ENCODE results near the gene OPRM1. TPM values are rescaled to one million over a fixed set of nuclear protein-coding genes. Genes with fewer than 3 reads are reported as not detected.

OPRM1 gene
- total RNA-seq, 2 donors from 2014 or later: not detected

DNA sequence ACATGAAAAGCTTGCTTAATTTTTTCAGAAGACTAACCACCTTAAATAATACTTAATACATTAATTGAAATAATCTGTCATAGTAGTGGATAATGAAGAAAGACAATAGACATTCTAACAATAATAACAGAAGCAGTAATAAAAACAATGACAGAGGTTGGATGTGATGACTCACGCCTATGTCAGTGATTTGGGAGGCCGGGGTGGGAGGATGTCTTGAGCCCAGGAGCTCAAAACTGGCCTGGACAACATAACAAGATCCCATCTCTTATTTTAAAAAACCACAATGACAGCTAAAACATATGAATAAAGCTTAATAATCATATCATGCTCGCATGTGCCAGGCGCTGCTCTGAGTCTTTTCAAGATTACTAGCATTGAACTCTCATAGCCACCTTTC, 212.1 kb downstream of the OPRM1 start:
- intact Hi-C loops (cut with DNase I): no loop called here
- no peak for DNase-seq (ENCODE audit: low spot score)

DNA sequence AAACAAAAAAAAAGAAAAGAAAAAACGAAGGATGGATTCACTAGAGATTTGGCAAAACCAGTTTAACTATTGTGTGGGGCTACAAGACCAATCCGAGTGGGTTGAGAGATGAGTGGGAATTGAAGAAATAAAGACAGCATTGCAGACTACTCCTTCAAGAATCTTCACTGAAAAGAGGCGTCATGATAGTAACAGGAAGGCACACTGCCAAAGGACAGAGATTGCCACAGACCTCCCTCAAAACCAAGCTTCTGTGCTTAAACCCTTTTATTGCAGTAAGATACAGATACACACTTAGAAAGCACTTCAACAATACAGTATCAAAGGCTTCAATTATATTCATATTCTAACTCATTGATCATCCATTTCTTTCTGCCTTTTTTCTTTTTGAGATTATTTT, 213.6 kb downstream of the OPRM1 start:
- intact Hi-C loops (cut with DNase I): no loop called here
- no peak for DNase-seq (ENCODE audit: low spot score)

DNA sequence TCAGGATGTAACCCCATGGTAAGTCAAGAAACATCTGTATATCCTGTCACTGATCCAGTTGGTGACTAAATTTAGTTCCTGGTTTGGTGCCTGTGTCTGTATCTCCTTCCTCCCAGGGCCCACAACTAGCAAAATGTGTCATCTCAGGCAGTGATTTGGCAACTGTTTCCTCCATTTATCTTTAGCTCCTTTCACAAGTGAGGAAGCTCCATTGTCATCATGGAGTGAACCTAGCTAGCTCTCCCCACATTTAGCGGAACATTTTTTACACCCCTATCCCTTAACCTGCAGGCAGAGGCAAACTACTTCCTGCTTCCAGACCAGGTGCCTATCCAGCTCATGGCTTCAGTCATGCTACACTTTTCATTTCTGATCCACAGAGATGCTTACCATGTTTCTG, 218.0 kb downstream of the OPRM1 start:
- no peak for DNase-seq (ENCODE audit: low spot score)
- intact Hi-C loops (cut with DNase I): no loop called here

DNA sequence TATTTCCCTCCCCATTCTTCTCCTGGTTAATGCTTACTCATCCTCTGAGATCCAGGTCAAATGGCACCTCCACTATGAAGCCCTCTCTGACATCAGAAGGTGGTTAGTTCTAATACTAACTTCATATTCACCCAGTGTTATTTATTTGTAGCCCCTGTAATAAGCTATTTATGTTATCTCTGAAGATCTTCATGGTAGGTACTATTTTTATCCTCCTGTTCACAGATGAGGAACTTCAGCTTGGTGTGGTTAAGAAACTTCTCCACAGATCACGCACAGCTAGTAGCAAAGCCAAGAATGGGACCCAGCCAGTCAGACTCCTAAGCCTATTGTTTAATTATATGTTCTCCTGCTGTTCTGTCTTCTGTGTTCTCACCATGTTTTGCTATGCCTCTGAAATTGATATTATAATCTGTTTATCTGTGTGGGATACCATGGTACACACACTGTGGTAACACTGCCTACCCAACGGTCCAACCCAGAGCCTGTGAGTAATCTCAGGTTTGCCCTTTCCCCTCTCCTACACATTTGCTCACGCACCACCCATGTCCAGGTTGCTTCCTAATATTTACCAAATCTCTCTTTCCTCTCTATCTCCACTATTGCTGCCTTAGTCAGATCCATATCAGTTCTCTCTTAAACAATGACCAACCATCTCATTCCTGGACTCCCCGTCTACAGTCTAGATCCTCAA, 219.2 kb downstream of the OPRM1 start:
- intact Hi-C loops (cut with DNase I): no loop called here
- DNase-seq (ENCODE audit: low spot score): no peak

DNA sequence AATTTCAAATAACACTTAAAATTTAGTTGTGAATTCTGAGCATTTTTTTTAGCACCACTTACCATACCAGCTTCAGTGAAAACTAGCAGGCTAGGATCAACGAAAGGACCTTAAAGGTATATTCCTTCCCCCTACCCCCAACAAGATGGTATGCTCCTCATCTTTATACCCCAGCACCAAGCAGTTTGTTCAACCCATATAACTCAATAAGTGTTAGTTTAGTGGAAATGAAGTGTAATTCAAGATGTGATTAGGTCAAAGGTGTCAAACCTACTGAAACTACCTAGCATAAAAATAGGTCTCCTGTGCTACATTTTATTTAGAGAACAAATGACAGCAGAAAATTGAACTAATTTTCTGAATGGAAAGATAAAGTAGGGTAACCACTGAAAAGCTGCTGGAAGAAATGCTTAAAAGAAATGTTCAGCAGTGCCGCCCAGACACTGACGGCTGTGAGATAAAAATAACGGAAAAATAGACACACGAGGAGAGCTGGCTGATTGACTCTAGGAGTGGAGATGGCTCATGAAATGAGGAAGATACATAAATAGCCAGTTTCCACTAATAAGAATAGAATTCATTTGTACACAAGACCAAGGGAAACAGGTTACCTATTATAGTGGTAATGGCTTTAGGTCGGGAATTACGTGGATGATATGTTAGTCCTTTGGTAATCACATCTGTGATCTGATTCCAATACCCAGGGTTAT, 222.8 kb downstream of the OPRM1 start:
- DNase-seq (ENCODE audit: low spot score): no peak
- intact Hi-C loops (cut with DNase I): no loop called here

DNA sequence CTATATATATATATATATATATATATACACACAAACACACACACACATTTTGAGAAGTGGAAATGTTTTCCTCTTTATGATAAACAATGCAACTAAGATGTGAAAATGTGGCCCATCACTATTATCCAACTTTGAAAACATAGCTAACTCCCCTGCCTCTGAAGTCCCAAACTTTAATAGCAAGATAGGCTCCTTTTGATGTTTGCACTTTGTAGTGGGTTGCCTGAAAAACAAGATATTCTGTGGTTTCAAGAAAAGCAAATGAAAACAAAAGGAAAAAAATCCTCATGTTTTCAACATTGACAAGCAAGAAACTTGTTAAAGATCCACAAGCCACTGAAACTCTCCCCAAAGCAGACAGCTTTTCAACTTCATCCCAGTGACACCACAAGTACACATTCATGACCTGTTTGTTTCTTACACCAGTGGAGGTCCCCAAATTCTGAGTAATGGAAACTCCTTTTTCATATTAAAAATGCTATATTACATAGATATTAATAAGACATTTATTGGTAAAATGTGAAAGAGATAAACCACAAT, 227.6 kb downstream of the OPRM1 start:
- DNase-seq (ENCODE audit: low spot score): no peak
- intact Hi-C loops (cut with DNase I): no loop called here

DNA sequence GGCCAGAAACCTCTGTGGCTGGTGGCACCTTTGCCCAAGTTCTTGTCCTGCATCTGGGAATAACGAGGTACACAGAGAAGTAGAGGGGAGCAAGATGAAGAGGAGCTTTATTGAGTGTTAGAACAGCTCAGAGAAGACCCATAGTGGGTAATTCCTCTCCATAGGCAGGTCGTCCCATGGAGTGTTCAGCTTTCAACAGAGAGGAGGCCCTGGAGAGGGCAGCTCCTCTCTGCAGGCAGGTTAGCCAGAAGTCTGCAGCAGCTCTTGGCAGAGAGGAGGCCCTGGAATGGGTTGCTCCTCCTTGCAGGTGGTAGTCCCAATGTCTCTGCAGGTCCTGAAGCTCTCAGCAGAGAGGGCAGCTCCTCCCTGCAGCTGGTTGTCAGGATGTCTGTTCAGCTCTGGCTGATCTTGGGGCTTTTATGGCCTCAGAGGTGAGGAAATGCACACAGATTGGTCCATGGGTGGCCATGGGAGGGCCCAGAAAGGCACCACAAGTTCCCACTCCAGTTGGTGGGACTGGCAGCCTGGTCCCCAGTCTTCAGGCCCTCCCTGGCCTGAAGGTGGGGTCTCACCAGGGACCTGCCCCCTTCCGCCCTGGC, 228.6 kb downstream of the OPRM1 start:
- no peak for DNase-seq (ENCODE audit: low spot score)
- intact Hi-C loops (cut with DNase I): no loop called here

DNA sequence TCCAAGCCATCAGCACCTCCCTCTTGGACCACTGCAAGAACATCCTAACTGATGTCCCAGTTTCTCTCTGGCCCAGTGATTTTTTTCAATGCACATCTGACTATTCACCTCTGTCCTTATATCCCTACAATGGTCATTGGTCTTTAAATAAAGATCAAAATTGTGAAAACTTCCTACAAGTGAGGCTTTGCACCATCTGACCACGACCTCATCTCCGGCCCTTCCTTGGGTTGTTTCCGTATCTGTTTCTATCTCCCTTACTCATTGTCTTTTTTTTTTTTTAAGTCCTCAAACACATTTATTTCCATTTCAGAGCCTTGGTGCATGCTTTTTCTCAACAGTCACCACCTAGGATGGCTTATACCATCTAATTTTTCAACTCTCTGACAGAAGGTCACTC, 229.4 kb downstream of the OPRM1 start:
- intact Hi-C loops (cut with DNase I): no loop called here
- no peak for DNase-seq (ENCODE audit: low spot score)

DNA sequence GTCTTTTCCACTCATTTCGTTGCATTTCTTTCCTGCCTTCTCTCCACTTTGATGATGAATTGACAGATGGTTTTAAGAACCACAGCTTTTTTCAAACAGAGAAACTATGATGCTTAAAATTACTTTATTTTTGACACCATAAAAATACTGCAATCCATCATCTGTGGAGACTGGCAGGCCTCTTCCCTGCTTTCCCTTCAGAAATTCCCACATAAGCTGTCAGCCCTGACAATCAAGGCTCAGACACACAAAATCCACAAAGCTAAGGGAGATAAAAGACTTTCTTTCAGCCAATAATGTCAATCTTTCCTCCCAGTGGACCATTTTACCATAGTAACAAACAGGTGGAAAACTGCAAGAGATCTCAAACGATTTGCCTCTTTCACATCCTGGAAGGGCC, 235.1 kb downstream of the OPRM1 start:
- DNase-seq (ENCODE audit: low spot score): no peak
- intact Hi-C loops (cut with DNase I): no loop called here

DNA sequence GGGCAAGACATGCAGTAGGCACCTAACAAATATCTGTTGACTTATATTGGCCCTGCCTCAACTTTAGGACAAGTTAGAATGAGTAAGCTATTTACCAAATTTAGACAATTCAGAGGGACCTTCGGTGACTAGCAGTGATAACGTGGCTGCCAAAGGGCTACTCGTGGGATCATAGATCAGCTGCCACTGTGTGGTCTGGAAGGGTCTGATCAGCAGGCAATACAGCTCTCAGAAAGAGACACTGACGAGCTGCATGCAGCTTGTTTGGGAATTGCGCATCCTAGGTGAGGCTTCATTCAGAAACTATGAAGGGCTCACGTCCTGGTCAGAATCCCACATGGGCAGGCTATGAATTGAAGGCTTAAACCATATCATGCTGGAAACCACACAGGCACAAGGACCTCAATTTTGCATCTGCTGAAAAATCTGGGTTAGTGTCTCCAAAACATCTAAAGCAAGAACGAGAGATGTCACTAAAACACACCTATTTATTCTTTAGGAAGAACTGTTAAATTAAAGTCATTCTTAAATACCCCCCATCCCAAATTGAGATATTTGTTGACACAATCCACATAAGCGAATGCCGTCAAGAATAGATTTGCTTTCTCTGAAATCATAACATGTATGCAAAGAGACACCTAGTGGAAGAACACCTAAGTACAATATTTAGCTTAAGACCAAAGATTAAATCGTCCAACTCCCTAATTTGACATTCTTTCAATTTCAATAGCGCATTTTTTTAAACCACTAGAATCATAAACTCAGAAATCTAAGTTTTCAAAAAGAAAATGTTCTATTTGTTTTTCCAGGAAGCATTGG, 238.0 kb downstream of the OPRM1 start:
- intact Hi-C loops (cut with DNase I): no loop called here
- DNase-seq (ENCODE audit: low spot score): no peak

DNA sequence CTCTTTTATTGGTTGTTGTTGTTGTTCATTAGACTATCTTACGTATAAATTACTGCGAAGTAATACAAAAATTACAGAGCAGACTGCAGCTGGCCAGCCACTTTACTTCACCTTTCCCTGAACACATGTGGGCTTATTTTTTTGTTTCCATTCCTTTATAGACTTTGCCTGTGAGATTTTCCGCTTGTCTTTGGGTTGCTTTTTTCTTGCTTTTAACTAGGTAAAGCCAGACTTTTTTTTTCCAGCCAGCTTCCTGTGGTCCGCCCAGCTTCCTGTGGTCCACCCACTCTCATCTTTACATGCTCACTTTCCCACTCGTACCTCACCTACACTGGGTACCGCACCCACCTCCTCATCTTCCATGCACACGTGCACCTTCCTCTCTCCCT, 238.6 kb downstream of the OPRM1 start:
- intact Hi-C loops (cut with DNase I): no loop called here
- DNase-seq (ENCODE audit: low spot score): no peak

DNA sequence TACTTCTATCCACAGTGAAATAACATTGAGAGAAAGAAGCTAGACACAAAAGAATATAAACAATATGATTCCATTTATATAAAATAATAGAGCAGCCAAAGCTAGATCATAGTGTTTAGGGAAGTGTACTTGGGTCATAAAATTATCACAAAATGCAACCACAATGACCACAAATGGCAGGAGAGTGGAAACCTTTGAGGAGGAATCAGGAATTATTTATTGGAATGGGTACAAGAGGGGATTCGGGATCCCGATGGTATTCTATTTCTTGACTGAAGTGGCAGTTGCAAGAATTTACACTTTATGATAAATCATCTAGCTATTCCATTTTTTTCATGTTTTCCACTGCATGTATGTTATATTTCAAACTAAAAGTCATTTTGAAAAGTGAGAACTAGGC, 241.5 kb downstream of the OPRM1 start:
- intact Hi-C loops (cut with DNase I): loop anchor here in 1 of 2 donors (10.0 kb wide), 1 partner anchor 126 kb away; no protein-coding TSS in a partner anchor
- no peak for DNase-seq (ENCODE audit: low spot score)

DNA sequence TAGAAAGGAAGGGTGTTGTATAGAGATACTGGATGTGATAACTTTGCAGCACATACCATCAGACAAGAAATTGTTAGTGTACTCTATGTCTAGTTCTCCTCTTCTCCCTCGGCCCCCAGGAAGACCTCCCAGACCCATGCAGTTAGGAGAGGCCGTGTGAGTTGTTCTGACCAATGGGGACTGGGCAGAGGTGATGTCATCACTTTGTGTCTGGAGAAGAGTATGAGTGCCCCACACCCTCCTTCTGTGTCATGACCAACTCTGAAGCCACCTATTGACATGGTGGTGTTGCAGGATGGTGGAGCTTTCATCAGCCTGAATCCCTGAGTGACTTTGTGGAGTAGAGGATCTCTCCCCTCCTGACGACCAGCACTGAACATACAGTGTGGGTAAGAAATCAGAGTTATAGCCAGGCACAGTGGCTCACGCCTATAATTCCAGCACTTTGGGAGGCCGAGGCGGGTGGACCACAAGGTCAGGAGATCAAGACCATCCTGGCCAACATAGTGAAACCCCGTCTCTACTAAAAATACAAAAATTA, 245.3 kb downstream of the OPRM1 start:
- intact Hi-C loops (cut with DNase I): loop anchor here in 1 of 2 donors (10.0 kb wide), 1 partner anchor 130 kb away; no protein-coding TSS in a partner anchor

DNA sequence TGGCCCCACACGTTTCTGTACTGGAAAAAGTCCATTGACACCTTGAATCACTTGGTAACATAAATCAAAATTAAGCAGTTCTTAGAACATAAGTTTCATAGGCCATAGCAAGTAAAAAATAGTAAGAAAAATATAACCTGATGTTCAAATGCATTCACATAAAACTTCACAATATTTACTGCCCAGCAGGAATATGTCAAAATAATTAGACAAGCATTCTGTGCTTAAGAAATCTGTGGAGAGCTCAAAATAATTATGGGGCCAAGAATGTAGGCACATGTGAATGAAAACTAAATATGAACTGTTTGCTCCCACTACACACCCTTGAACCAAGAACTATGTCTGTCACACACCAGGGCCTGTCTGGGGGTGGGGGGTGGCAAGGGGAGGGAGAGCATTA, 246.8 kb downstream of the OPRM1 start:
- intact Hi-C loops (cut with DNase I): loop anchor here in 1 of 2 donors (10.0 kb wide), 1 partner anchor 131 kb away; no protein-coding TSS in a partner anchor
- DNase-seq (ENCODE audit: low spot score): no peak

More for the DNA sequence above, 245.3 kb downstream of the OPRM1 start:
- DNase-seq (ENCODE audit: low spot score): no peak

DNA sequence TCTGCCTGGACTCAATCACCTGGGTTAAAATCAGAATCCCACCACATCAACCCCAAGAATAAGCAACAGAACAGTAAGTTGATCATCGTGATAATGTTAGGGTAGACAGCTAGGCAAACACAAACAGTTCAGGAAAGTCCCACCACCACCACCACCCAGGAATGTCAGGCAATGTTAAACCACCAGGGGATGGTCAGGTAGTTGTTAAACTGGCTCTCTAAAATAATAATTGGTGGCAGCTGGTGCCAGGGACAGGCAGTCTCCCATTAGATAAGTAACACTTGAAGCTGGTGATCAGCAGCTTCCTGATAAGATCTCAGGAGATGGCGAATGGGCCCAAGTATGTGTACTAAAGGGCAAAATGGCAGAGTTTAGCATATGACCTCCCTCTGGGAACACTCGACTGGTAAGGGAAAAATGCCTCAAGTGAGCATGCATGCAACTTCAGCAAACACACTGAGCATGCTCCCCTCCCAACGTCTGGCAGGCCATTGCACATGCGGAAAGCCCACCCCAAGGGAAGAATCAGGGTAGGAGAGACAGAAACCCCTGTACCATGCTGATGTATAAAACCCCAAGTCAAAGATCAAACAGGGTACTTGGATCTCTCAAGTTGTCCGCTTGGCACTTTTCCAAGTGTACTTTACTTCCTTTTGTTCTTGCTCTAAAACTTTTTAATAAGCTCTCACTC, 250.9 kb downstream of the OPRM1 start:
- intact Hi-C loops (cut with DNase I): loop anchor here in 1 of 2 donors (10.0 kb wide), 1 partner anchor 135 kb away; no protein-coding TSS in a partner anchor
- no peak for DNase-seq (ENCODE audit: low spot score)

DNA sequence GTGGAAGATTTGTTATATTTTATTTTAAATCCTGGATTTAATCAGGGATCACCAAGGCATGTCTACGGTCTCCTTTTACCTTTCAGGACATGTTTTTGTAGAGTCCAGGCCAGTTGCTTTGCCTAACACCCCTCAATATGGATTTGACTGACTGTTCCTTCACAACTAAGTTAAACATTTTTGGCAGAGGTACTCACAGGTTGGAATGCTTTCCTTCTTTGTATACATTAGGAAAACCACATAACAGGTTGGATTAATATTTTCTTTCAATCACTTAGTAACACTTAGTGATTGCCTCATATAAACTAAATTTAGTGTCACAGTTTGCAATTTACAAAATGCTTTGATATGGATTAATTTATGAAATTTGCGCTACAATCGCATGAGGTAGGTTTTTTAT, 253.0 kb downstream of the OPRM1 start:
- intact Hi-C loops (cut with DNase I): no loop called here
- no peak for DNase-seq (ENCODE audit: low spot score)

DNA sequence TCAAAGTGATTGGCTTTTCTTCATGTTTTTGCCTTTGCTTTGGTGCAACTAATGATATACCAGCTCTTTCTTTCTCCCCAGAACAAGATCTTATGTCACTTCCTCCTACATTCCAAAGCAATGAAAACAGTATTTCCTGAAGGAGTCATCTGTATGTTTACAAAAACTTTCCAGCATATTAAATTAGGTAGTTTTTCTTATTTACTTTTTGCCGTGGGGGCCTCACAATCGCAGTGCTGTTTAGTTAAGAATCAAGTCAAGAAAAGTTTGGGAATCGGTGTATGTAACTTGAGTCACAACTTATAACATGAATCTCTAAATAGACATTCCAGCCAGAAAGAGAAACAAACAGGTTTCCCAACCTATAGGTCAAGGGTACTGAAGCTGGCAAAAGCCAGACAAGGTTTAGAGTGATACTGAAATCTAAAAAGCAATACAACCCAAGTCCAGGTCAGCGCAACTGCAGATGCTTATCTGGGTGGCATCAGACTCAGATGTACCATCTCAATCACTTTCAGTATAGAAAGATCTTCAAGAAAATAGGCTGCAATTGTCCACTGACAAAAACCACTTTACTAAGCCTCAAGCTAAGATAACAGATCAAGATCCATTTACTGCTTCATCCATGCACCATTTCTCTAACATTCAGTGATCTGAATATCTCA, 253.9 kb downstream of the OPRM1 start:
- DNase-seq (ENCODE audit: low spot score): no peak
- intact Hi-C loops (cut with DNase I): no loop called here

DNA sequence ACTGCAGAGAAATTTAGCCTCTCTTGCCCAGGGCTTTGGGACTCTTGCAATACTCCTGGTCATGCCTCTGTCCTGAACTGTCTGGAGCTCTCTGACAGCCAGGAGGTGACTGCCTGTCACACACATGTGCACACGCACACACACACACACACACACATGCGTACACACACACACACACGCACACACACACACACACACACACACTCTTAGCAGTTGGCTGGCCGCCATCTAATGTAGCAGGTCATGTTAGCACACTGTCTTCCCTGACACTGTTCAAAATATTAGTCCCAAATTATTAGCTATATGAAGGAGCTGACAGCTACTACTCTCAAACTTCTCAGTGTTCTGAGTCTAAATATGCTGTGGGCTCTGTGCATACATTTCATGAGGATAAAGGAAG, 256.7 kb downstream of the OPRM1 start:
- intact Hi-C loops (cut with DNase I): no loop called here
- no peak for DNase-seq (ENCODE audit: low spot score)

Measured in posterior vena cava (tissue), 2 donors.